C1 segment of cervical spinal cord (tissue), 14 donors: ENCODE measurements around the gene UNC5B.

Experiments used
- DNase-seq, 14 donors: peaks; one replicate each; lab custom pipeline; 2025; lab: John Stamatoyannopoulos, UW

The UNC5B gene

DNA sequence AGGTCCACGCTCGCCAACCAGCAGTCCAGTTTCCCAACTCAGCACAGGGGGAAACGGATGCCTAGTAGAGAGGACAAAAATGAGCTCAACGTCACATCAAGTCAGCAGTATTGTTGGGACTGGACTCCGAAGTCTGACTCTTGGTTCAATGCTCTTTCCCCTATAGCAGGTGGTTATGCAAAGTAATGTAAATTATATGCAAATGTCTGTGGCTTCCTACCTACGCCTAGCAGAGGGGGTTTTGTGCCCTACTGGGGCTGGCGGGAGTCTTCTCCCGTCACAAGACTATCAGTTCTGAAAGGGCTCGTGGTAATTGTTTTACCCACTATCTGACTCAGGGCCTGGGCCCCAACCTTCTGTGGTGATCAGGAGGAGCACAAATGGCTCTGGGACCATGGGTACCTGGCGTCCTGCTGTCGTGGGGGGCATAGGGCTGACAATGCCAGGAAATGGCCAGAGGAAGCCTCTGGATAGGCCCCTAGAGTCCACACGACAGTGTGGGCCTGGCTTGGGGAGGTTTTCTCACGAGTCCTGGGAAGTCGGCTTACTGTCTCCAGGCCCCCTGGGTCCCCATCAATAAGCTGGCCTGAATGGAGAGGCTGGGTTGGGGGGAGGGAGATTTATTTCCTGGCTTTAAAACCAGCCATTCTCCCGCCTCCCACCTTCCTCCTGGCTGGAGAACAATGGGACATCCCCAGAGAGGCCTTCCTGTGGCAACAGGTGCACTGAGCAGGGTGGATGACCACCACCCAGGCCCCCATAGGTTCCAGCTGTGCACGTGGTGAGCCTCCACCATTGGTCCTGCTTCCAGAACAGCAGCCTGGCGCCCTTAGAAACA lies 41.8 kb downstream of the UNC5B start:
- no peak for DNase-seq

GRCh38 chr10:71254834-71255549 lies 42.6 kb downstream of the UNC5B start:
- no peak for DNase-seq

DNA sequence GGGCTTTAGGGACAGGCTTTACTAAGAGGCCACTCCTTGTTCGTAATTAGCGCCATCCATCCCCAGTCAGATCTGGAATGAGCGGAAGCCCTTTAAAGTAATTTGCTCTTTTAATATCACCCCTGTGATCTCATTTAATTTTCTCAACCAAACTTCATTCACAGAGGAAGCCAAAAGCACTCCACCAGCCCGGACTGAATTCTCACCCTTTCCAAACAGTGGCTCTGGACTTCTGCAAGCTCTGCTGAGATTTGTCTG lies 43.1 kb downstream of the UNC5B start:
- DNase-seq, result peak in 1 of 14 donors; percentile 62

GRCh38 chr10:71255808-71256660 lies 43.7 kb downstream of the UNC5B start:
- peak in 5 of 14 donors; percentile 21 to 76 (median 55) for DNase-seq

- no peak for DNase-seq
These were observed 44.4 kb downstream of the UNC5B start for GRCh38 chr10:71256661-71257318.

DNA sequence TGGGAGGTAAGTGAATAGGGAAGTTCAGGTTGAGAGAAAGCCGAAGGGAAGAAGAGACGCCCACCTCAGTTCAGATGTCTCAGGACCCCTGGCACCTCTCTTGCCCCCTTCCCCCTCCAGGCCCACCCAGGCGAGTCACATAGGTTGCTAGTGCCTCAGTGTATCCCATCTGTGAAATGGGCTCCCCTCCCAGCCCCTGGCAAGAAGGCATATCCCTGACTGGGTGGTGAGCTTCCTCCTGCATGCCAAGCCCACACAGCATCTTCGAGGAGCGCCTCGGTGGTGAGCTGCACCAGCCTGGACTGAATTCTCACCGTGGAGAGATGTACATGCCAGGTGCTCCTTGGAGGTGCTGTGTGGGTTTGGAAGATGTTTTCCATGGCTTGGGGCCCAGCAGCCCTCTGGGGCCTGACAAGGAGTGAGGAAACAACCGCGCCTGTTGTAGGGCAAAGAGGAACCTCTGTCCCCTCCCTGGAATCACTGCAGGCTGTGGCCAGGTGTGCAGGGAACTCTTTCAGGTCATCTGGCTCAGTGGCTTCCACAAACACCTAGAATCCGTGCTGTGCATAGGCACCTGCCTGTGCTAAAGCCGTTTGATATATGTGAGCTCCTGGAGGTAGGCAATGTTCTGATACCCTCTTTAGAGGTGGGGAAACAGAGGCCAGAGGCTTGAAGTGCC lies 45.1 kb downstream of the UNC5B start:
- no peak for DNase-seq

DNA sequence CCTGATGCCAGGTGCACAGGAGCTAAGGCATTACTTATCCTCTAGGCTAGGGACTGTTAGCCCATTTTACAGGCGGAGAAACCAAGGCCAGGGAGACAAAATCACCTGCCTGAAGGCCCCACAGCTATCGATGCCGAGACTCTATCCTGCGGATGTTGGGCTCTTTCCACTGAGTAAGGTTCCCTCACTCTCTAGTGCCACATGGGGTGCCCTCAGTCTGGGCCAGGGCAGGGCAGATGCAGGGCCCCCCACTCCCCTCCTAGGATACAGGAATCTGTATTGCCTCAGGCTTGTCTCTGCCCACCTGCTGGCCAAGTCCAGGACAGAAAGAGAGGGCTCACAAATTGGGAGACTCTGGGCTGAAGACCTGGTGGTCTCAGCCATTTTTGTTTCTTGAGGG lies 45.7 kb downstream of the UNC5B start:
- DNase-seq, result no peak

GRCh38 chr10:71258446-71259145 lies 46.2 kb downstream of the UNC5B start:
- DNase-seq, result no peak

- no peak for DNase-seq
These were observed 46.9 kb downstream of the UNC5B start for GRCh38 chr10:71259282-71259681.

DNA sequence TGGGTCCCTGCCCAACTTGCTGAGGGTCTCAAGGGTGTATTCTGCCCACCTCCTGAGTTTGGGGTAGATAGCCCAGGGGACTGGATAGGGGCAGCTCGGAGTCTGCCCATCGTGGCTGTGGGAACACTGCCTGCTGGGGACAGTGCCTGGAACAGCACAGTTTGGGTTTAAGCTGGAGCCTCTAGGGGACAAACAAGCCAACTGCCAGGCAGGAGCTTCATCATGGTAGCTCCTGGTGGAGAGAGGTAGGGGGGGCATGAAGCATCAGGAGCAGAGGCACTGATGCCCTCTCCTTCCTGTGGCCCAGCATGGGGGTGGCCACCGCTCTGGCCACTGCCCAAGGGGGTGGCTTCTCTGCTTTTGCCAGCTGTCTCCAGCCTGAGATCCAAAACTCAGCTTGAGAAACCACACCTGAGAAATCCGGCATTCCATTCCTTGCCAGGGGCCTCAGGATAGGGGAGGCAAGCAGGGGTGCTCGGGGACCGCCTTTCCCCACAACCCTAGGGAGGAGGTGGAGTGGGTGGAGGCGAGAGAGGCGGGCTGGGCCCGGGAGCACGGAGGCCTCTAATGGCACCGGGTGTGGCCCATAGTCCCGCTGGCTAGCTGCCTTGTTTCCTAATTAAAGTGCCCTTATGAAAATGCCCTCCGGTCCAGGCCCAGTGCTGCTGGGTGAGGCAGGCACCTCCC lies 47.6 kb downstream of the UNC5B start:
- peak in 1 of 14 donors; percentile 53 for DNase-seq

DNA sequence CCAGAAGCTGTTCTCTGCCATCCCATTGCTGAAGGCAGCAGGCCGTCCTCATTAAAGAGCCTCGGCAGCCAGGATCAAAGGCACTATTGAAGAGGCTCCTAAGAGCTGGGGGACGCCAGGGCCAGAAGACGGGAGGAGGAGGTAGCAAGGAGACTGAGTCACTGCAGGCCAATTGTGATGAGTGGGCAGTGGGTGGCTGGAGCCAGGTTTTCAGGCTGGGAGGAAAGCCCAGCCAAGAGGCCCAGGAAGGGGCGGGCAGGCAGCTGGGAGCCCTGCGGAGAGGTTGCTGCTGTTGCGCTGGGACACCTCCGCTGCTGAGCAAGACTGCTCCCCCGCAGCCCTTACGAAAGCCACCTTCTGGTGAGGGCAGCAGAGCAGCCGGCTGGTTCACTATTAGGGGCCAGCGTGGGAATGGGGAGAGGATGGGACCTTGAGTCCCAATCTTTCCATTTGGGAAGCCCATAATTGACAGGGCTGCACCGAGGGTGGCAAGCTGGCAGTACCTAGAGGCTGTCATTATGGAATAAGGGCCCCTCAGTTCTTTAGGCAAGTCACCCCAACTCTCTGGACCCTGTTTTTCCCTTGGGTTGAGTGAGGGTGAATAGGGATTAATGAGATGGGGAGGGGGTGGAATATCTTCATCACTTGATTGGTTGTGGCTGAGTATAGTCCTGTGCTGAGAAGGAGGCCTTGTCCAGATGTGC lies 48.4 kb downstream of the UNC5B start:
- peak in 11 of 14 donors; percentile 21 to 86 (median 45) for DNase-seq

GRCh38 chr10:71262027-71262426 lies 49.7 kb downstream of the UNC5B start:
- peak in 1 of 14 donors; percentile 44 for DNase-seq

GRCh38 chr10:71262817-71263216 lies 50.4 kb downstream of the UNC5B start:
- DNase-seq, result peak in 1 of 14 donors; percentile 28

DNA sequence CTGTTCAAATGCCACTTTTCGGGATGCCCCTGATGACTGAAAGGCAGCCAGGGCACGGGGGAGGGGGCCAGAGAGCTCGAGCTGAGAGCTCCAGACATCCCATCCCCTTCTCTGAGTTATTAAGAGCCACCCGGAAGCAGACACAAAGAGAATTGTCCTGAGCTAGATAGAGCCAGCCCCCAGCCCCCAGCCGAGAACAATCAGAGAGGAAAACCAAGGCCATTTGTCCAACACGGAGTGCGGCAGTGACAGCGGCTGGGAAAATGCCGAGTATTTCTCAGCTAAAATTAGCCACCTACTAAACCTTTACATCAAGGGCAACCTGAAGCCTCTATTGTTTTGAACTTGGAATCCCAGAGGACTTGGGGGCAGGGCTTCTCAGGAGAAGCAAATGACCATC lies 51.0 kb downstream of the UNC5B start:
- DNase-seq, result peak in 11 of 14 donors; percentile 28 to 76 (median 47)

- DNase-seq, result peak in 1 of 14 donors; percentile 62
These were observed 52.2 kb downstream of the UNC5B start for GRCh38 chr10:71264345-71265200.

GRCh38 chr10:71265201-71265575 lies 52.8 kb downstream of the UNC5B start:
- DNase-seq, result no peak

DNA sequence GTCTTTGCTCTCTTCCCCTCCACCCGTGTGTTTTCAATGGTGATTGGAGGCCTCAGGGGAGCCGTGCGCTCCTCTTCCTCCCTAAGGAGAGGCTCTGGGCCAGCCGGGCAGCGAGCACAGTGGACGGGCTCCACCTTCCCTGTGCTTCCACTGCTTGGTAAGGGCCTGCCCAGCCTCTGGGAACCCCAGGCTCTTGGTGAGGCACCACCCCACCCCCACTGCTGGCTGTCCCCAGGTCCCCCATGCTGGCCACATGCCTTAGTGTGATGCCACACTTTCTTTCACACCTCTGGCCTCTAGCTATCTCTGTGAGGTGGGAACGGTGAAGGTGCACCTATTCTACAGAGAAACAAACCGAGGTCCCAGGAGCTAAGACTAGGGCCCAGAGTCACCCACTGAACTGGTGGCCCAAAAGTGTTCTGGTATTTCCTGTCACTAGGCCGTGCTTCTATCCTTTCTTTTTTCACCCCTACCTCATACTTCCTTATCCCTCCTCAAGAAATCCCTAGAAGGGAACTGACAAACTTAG lies 53.3 kb downstream of the UNC5B start:
- DNase-seq, result no peak
